OCI-LY7 (cell line): ENCODE results near the gene IRX4. TPM values are rescaled to one million over a fixed set of nuclear protein-coding genes. Genes with fewer than 3 reads are reported as not detected.

Experiments used
- BruUV-seq: library from RNA; stranded (reverse); fragments of 400-500 nt; replicated peaks from 2 replicates; lab custom pipeline; 2021; lab: Mats Ljungman, UMichigan
- CTCF ChIA-PET: fragments of 300-600 bp; sonication (Branson Sonifier 250); formaldehyde crosslinking; loops from one replicate; lab custom pipeline; 2022; ENCODE audit warnings: antibody characterized with exemption; ENCODE audit not compliant: unreplicated experiment; lab: Charles Lee
- POLR2A ChIA-PET: fragments of 300-600 bp; sonication (Branson Sonifier 250); formaldehyde crosslinking; loops from one replicate; lab custom pipeline; 2022; ENCODE audit warnings: antibody characterized with exemption; lab: Charles Lee
- DNase-seq: peaks from one replicate; pipeline ENCODE4 v3.0.0-alpha.2; 2015; ENCODE audit warnings: low spot score
- H2AFZ ChIP-seq: fragments of 200-600 bp; sonication (generic), shearing (Covaris generic); 2 replicates; pipeline ENCODE4 v1.6.1; 2014; ENCODE audit warnings: mild to moderate bottlenecking, antibody characterized with exemption, low read length, moderate library complexity
- H3K27ac ChIP-seq: fragments of 200-600 bp; sonication (generic); 2 replicates; pipeline ENCODE4 v1.5.1; 2014; ENCODE audit warnings: mixed run types, low read depth, mild to moderate bottlenecking, moderate library complexity, low read length, inconsistent platforms; ENCODE audit not compliant: poor library complexity, severe bottlenecking
- H3K36me3 ChIP-seq: fragments of 200-600 bp; sonication (generic); 2 replicates; pipeline ENCODE4 v1.6.1; 2014; ENCODE audit warnings: mild to moderate bottlenecking, antibody characterized with exemption, low read length, moderate library complexity, mixed read lengths; ENCODE audit not compliant: insufficient read depth
- H3K4me1 ChIP-seq: fragments of 200-600 bp; sonication (generic); 2 replicates; pipeline ENCODE4 v1.5.1; 2014; ENCODE audit warnings: mild to moderate bottlenecking, low read length; ENCODE audit not compliant: insufficient read depth, poor library complexity, severe bottlenecking
- H3K4me2 ChIP-seq: fragments of 200-600 bp; sonication (generic); 2 replicates; pipeline ENCODE4 v1.6.1; 2014; ENCODE audit warnings: mild to moderate bottlenecking, low read length
- H3K4me3 ChIP-seq: fragments of 200-600 bp; sonication (generic); 2 replicates; pipeline ENCODE4 v1.5.1; 2014; ENCODE audit warnings: mild to moderate bottlenecking, low read depth, low read length; ENCODE audit not compliant: poor library complexity, severe bottlenecking
- H3K79me2 ChIP-seq: fragments of 200-600 bp; sonication (generic); 2 replicates; pipeline ENCODE4 v1.6.1; 2016; ENCODE audit warnings: low read depth, mild to moderate bottlenecking, low read length, moderate library complexity, mixed read lengths; ENCODE audit not compliant: insufficient read depth
- H3K9me2 ChIP-seq: fragments of 200-600 bp; sonication (generic); 2 replicates; pipeline ENCODE4 v1.6.1; 2016; ENCODE audit warnings: mild to moderate bottlenecking, low read length, mixed read lengths; ENCODE audit not compliant: insufficient read depth
- H3K9me3 ChIP-seq: fragments of 200-600 bp; sonication (generic); 2 replicates; pipeline ENCODE4 v1.6.1; 2014; ENCODE audit warnings: mild to moderate bottlenecking, mixed run types, low read length, mixed read lengths
- H4K20me1 ChIP-seq: fragments of 200-600 bp; sonication (generic); 2 replicates; pipeline ENCODE4 v1.6.1; 2014; ENCODE audit warnings: mild to moderate bottlenecking, antibody characterized with exemption, low read length, moderate library complexity, mixed read lengths; ENCODE audit not compliant: insufficient read depth
- EZH2phosphoT487 ChIP-seq: fragments of 200-600 bp; sonication (generic); IDR thresholded peaks from 2 replicates; pipeline ENCODE4 v1.6.1; 2018; ENCODE audit warnings: low read depth, borderline replicate concordance, mild to moderate bottlenecking, mixed run types, antibody characterized with exemption, low read length, moderate library complexity, mixed read lengths
- intact Hi-C: fragments of 100-400 bp; cut with micrococcal nuclease; formaldehyde crosslinking; loops from one replicate; pipeline ENCODE4 v1.10.0; 2022; ENCODE audit not compliant: unreplicated experiment
- total RNA-seq, 2 experiments: library from RNA; depleted of rRNA in 1 of 2; stranded (reverse); fragments of >200 nt in 1 of 2; shearing (Covaris generic) in 1 of 2; gene quantifications; 2 replicates each; pipeline ENCODE4 v1.2.3, GENCODE V29; 2014 to 2022
- TF ChIP-seq, protein P1 (sequence below): fragments of 200-600 bp; sonication (generic); conservative IDR thresholded peaks from 2 replicates; pipeline ENCODE4 v1.5.1; 2014; ENCODE audit warnings: mild to moderate bottlenecking, antibody characterized with exemption, low read length, moderate library complexity, mixed read lengths

IRX4 gene
- total RNA-seq, 2 experiments from 2014 or later = not detected

GRCh38 chr5:1840071-1840547 is 42.6 kb downstream of the IRX4 start:
- Histone ChIP-seq H3K4me3 (no peak overlapping the region), H3K9me2 (no peaks in the 10 kb centered on the region), H3K4me2 (no peak overlapping the region), H4K20me1 (no peaks in the 10 kb centered on the region), H3K9me3 (no peaks in the 10 kb centered on the region), H2AFZ (no peak overlapping the region), H3K36me3 (no peaks in the 10 kb centered on the region), H3K27ac (no peak overlapping the region), H3K79me2 (no peaks in the 10 kb centered on the region), H3K4me1 (no peaks in the 10 kb centered on the region)
- no TSS peak for BruUV-seq
- DNase-seq = no peak
- no peak for TF ChIP-seq EZH2phosphoT487
- intact Hi-C loops = no loop called here
- CTCF ChIA-PET = no interaction called here
- POLR2A ChIA-PET = no interaction called here

GRCh38 chr5:1838013-1838412 is 44.7 kb downstream of the IRX4 start:
- no peaks in the 10 kb centered on the region for H3K4me1 ChIP-seq
- H3K27ac ChIP-seq = no peak overlapping the region
- no peaks in the 10 kb centered on the region for H4K20me1 ChIP-seq
- no peaks in the 10 kb centered on the region for H3K36me3 ChIP-seq
- intact Hi-C loops = no loop called here
- TF ChIP-seq, protein P1, sequence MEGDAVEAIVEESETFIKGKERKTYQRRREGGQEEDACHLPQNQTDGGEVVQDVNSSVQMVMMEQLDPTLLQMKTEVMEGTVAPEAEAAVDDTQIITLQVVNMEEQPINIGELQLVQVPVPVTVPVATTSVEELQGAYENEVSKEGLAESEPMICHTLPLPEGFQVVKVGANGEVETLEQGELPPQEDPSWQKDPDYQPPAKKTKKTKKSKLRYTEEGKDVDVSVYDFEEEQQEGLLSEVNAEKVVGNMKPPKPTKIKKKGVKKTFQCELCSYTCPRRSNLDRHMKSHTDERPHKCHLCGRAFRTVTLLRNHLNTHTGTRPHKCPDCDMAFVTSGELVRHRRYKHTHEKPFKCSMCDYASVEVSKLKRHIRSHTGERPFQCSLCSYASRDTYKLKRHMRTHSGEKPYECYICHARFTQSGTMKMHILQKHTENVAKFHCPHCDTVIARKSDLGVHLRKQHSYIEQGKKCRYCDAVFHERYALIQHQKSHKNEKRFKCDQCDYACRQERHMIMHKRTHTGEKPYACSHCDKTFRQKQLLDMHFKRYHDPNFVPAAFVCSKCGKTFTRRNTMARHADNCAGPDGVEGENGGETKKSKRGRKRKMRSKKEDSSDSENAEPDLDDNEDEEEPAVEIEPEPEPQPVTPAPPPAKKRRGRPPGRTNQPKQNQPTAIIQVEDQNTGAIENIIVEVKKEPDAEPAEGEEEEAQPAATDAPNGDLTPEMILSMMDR = no peak
- TF ChIP-seq EZH2phosphoT487 = no peak
- BruUV-seq = no TSS peak
- no peak for DNase-seq
- H3K4me2 ChIP-seq = no peak overlapping the region
- H3K9me2 ChIP-seq = no peaks in the 10 kb centered on the region
- POLR2A ChIA-PET = no interaction called here
- no peaks in the 10 kb centered on the region for H3K79me2 ChIP-seq
- CTCF ChIA-PET = no interaction called here
- no peak overlapping the region for H3K4me3 ChIP-seq
- H3K9me3 ChIP-seq = no peaks in the 10 kb centered on the region
- no peak overlapping the region for H2AFZ ChIP-seq

GRCh38 chr5:1836891-1837880 is 45.5 kb downstream of the IRX4 start:
- POLR2A ChIA-PET = no interaction called here
- no peaks in the 10 kb centered on the region for H3K4me1 ChIP-seq
- no peaks in the 10 kb centered on the region for H3K9me3 ChIP-seq
- H3K9me2 ChIP-seq = no peaks in the 10 kb centered on the region
- H3K27ac ChIP-seq = no peak overlapping the region
- H2AFZ ChIP-seq = no peak overlapping the region
- TF ChIP-seq EZH2phosphoT487 = no peak
- TF ChIP-seq, protein P1 = no peak
- no peak overlapping the region for H3K4me3 ChIP-seq
- H3K4me2 ChIP-seq = no peak overlapping the region
- CTCF ChIA-PET = no interaction called here
- H3K79me2 ChIP-seq = no peaks in the 10 kb centered on the region
- H4K20me1 ChIP-seq = no peaks in the 10 kb centered on the region
- no TSS peak for BruUV-seq
- no peaks in the 10 kb centered on the region for H3K36me3 ChIP-seq
- intact Hi-C loops = no loop called here
- no peak for DNase-seq
